Esophagus squamous epithelium (tissue), 5 donors: ENCODE data around the gene CRYBG1. TPM values are rescaled to one million over a fixed set of nuclear protein-coding genes. Genes with fewer than 3 reads are reported as not detected.

Experiments used
- DNase-seq: peaks from one replicate; lab custom pipeline; 2025; lab: John Stamatoyannopoulos, UW
- H3K27ac ChIP-seq, 4 donors: fragments of 200-600 bp; sonication (generic); one replicate each; pipeline ENCODE4 v1.5.1; 2016 to 2019; ENCODE audit warnings: mild to moderate bottlenecking in 1 of 4
- H3K27me3 ChIP-seq, 4 donors: fragments of 200-600 bp; sonication (generic); 1 replicate in 3 of 4; 2 replicates in 1 of 4; pipeline versions ENCODE4 v1.5.1 to v1.6.0; 2017 to 2021; ENCODE audit warnings: antibody characterized with exemption in 1 of 4
- H3K36me3 ChIP-seq, 3 donors: fragments of 200-600 bp; sonication (generic); one replicate each; pipeline ENCODE4 v1.5.1; 2016 to 2019
- H3K4me1 ChIP-seq, 3 donors: fragments of 200-600 bp; sonication (generic); one replicate each; pipeline ENCODE4 v1.5.1; 2017 to 2019
- H3K4me3 ChIP-seq, 4 donors: fragments of 200-600 bp; sonication (generic); 1 replicate in 3 of 4; 2 replicates in 1 of 4; pipeline ENCODE4 v1.5.1; 2016 to 2019; ENCODE audit warnings: mild to moderate bottlenecking in 2 of 4, moderate library complexity in 1 of 4
- H3K9me3 ChIP-seq, 3 donors: fragments of 200-600 bp; sonication (generic); one replicate each; pipeline ENCODE4 v1.5.1; 2016 to 2019
- POLR2A ChIP-seq, 4 donors: fragments of 450-650 bp; IDR thresholded peaks; one replicate each; pipeline ENCODE4 v1.6.1; 2017; ENCODE audit warnings: antibody characterized with exemption in 4 of 4, mild to moderate bottlenecking in 4 of 4, moderate library complexity in 3 of 4
- WGBS, 2 donors: methylation state at CpG; one replicate each; pipeline ENCODE4 v1.1.5; 2018; 5-methylcytosine and 5-hydroxymethylcytosine counted together
- intact Hi-C: fragments of 100-400 bp; cut with DNase I; formaldehyde crosslinking; loops from one replicate; pipeline ENCODE4 v1.15.0; 2022
- total RNA-seq, 4 donors: library from RNA; depleted of rRNA; stranded (reverse); fragments of >200 nt; gene quantifications; one replicate each; pipeline ENCODE4 v1.1.0, GENCODE V29; 2016
- TF ChIP-seq, protein P1 (sequence below), 6 experiments: fragments of 450-650 bp in 4 of 6; fragments of 200-600 bp in 2 of 6; sonication (generic) in 2 of 6; IDR thresholded peaks; one replicate each; pipeline ENCODE4 v1.5.1; 2016 to 2019; ENCODE audit warnings: antibody characterized with exemption in 6 of 6, mild to moderate bottlenecking in 4 of 6, moderate library complexity in 4 of 6
- donor health status: DM: yes; HTN: yes; CAD: no.

The CRYBG1 gene
- total RNA-seq, 4 donors from 2014 or later, result 119 to 185 (median 153) TPM

- Histone ChIP-seq H3K36me3 (peaks cover 0 to 21% (median 0%) of the 10 kb centered on the region in 3 donors), H3K4me1 (no peaks in the 10 kb centered on the region), H3K27me3 (no peaks in the 10 kb centered on the region), H3K4me3 (no peak overlapping the region), H3K27ac (no peak overlapping the region), H3K9me3 (no peaks in the 10 kb centered on the region)
- TF ChIP-seq, protein P1, sequence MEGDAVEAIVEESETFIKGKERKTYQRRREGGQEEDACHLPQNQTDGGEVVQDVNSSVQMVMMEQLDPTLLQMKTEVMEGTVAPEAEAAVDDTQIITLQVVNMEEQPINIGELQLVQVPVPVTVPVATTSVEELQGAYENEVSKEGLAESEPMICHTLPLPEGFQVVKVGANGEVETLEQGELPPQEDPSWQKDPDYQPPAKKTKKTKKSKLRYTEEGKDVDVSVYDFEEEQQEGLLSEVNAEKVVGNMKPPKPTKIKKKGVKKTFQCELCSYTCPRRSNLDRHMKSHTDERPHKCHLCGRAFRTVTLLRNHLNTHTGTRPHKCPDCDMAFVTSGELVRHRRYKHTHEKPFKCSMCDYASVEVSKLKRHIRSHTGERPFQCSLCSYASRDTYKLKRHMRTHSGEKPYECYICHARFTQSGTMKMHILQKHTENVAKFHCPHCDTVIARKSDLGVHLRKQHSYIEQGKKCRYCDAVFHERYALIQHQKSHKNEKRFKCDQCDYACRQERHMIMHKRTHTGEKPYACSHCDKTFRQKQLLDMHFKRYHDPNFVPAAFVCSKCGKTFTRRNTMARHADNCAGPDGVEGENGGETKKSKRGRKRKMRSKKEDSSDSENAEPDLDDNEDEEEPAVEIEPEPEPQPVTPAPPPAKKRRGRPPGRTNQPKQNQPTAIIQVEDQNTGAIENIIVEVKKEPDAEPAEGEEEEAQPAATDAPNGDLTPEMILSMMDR (IDR thresholded peaks at IDR 0.05), result no peak
- TF ChIP-seq POLR2A (IDR thresholded peaks at IDR 0.05), result no peak
- no peak for DNase-seq
- WGBS, 2 donors, result 83 to 86% methylated on average over 2 of the region's 2 CpGs
- intact Hi-C loops, result no loop called here
Observed at GRCh38 chr6:106611030-106611429, 250.5 kb downstream of the CRYBG1 start.

DNA sequence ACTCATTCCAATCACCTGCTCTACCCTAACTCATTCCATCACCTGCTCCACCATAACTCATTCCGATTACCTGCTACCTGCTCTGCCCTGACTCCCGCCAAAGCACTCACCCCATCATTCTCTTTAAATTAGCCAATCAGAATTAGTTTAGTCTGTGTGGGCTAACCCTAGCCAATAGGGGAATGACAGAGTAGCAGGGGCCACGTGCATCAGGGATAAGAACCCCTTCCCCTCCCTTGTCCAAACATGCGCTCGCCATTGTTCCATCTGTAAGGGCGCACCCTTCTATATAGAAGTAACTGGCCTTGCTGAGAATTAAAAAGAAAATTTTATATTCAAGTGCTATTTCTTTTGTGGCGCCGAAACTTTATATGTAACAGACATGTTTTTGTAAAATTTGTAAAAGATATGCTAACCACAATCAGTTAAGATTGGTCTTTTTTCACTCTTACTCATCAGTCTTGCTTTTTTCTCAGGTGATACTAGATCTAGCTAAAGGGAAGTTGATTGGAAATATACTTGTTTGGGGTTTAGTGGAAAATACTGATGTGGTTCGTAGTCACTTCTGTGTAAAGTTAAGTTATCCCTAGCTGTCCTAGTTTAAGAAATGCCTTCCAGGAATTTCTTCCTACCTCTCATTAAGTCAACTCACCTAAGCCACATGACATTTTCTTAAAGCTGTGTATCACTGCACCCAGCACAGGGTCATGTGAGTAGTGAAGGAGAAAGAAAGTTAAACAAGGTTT, 252.3 kb downstream of the CRYBG1 start:
- H3K36me3 ChIP-seq, result peaks cover 0 to 24% (median 0%) of the 10 kb centered on the region in 3 donors
- TF ChIP-seq, protein P1 (IDR thresholded peaks at IDR 0.05), result no peak
- no peak for TF ChIP-seq POLR2A (IDR thresholded peaks at IDR 0.05)
- H3K4me3 ChIP-seq, result no peak overlapping the region
- 89 to 91% methylated on average over 8 of the region's 9 CpGs for WGBS, 2 donors
- intact Hi-C loops, result no loop called here
- no peaks in the 10 kb centered on the region for H3K4me1 ChIP-seq
- H3K27me3 ChIP-seq, result no peaks in the 10 kb centered on the region
- H3K27ac ChIP-seq, result no peak overlapping the region
- H3K9me3 ChIP-seq, result no peaks in the 10 kb centered on the region
- no peak for DNase-seq

GRCh38 chr6:106613590-106613989, 253.1 kb downstream of the CRYBG1 start:
- H3K9me3 ChIP-seq, result no peaks in the 10 kb centered on the region
- TF ChIP-seq POLR2A (IDR thresholded peaks at IDR 0.05), result no peak
- TF ChIP-seq, protein P1 (IDR thresholded peaks at IDR 0.05), result no peak
- intact Hi-C loops, result no loop called here
- H3K4me1 ChIP-seq, result no peaks in the 10 kb centered on the region
- H3K27ac ChIP-seq, result no peak overlapping the region
- H3K4me3 ChIP-seq, result no peak overlapping the region
- H3K36me3 ChIP-seq, result peaks cover 0 to 24% (median 0%) of the 10 kb centered on the region in 3 donors
- 96 to 100% methylated on average over 1 of the region's 1 CpG for whole genome bisulfite sequencing, 2 donors
- no peaks in the 10 kb centered on the region for H3K27me3 ChIP-seq
- DNase-seq, result no peak

DNA sequence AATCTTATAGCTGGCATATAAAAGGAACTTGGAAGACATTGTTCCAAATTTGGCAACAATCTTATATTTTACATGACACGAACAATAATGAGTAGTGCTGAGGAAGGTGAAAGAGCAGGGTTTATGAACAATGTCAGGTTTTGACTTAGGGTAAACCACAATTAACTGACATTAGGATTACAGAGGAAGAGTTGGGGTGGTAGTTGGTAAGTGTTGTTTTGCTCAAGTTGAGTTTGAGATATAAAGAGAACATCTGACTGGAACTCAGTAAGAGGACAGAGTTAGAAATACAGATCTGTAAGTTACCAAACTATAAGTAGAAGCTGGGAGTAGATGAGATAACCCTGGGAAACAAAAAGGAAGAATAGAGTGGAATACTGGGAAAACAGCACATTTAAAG, 253.6 kb downstream of the CRYBG1 start:
- intact Hi-C loops, result no loop called here
- Histone ChIP-seq H3K27ac (no peak overlapping the region), H3K36me3 (peaks cover 0 to 30% (median 0%) of the 10 kb centered on the region in 3 donors), H3K4me3 (no peak overlapping the region), H3K27me3 (no peaks in the 10 kb centered on the region), H3K4me1 (no peaks in the 10 kb centered on the region), H3K9me3 (no peaks in the 10 kb centered on the region)
- no peak for DNase-seq
- 69 to 70% methylated on average over 1 of the region's 1 CpG for WGBS, 2 donors
- TF ChIP-seq POLR2A (IDR thresholded peaks at IDR 0.05), result no peak
- TF ChIP-seq, protein P1 (IDR thresholded peaks at IDR 0.05), result no peak

DNA sequence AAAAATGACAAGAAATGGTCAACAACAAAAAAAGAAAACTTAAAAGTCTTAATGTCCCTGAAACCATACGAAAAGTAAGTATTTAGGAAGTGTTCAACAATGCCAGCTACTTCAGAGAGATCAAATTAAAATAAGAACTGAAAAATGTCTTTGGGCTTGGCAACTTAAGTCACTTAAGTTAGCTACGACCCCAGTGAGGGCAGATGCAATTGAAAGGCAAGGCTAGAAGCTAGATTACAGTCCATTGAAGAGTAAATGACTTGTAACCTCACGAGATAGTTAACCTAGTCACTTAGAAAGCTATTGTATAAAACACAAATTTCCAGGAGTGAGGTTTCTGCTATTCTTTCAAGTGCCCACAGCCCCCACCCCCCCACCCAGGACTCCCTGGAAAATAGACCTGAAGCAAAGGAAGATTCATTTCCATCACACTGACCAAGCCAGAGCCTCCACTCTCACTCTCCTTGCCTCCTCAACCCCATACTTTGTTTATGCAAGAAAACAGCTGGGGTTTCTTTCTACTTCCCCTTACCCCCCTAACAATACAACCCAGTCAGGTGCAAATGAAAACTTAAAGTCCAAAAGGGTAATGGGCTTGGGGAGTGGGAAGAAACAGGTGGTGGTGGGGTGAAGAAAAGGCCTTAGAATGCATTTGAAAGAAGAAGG, 254.2 kb downstream of the CRYBG1 start:
- Histone ChIP-seq H3K9me3 (no peaks in the 10 kb centered on the region), H3K27me3 (no peaks in the 10 kb centered on the region), H3K36me3 (peaks cover 0 to 31% (median 0%) of the 10 kb centered on the region in 3 donors), H3K27ac (no peak overlapping the region), H3K4me3 (no peak overlapping the region), H3K4me1 (no peaks in the 10 kb centered on the region)
- TF ChIP-seq, protein P1 (IDR thresholded peaks at IDR 0.05), result no peak
- no peak for TF ChIP-seq POLR2A (IDR thresholded peaks at IDR 0.05)
- intact Hi-C loops, result no loop called here
- no peak for DNase-seq
- 81 to 85% methylated on average over 3 of the region's 3 CpGs for WGBS, 2 donors
